Stomach (tissue), 4 donors: ENCODE measurements around the gene SIGLEC10.

Experiments
- EP300 ChIP-seq: sonication (generic); formaldehyde crosslinking; IDR thresholded peaks from one replicate; pipeline ENCODE4 v1.6.1; 2017; ENCODE audit warnings: antibody characterized with exemption
- POLR2A ChIP-seq, 4 donors: fragments of 450-650 bp; IDR thresholded peaks; one replicate each; pipeline ENCODE4 v1.6.1; 2016; ENCODE audit warnings: antibody characterized with exemption in 4 of 4, control low read depth in 2 of 4, mild to moderate bottlenecking in 1 of 4, moderate library complexity in 1 of 4
- POLR2AphosphoS5 ChIP-seq, 3 donors: sonication (generic); formaldehyde crosslinking; IDR thresholded peaks; one replicate each; pipeline ENCODE4 v1.6.1; 2016; ENCODE audit warnings: antibody characterized with exemption in 3 of 3
- TF ChIP-seq, protein P1 (sequence below), 7 experiments: fragments of 450-650 bp in 4 of 7; fragments of 200-600 bp in 3 of 7; sonication (generic) in 3 of 7; IDR thresholded peaks; one replicate each; pipeline ENCODE4 v1.5.1; 2016 to 2019; ENCODE audit warnings: antibody characterized with exemption in 7 of 7, control low read depth in 2 of 7, mild to moderate bottlenecking in 1 of 7

DNA sequence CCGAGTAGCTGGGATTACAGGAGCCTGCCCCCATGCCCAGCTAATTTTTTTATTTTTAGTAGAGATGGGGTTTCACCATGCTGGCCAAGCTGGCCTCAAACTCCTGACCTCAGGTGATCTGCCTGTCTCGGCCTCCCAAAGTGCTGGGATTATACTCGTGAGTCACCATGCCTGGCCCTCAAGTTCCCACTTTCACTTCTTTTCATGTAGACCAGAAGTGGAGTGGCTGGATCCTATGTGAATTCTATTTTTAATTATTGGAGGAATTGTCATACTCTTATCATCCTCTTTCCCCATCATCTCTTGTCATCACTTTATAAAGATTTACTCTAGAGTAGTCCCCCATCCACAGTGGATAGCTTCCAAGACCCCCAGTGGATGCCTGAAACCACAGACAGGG, 12.8 kb upstream of the SIGLEC10 start:
- TF ChIP-seq, protein P1, sequence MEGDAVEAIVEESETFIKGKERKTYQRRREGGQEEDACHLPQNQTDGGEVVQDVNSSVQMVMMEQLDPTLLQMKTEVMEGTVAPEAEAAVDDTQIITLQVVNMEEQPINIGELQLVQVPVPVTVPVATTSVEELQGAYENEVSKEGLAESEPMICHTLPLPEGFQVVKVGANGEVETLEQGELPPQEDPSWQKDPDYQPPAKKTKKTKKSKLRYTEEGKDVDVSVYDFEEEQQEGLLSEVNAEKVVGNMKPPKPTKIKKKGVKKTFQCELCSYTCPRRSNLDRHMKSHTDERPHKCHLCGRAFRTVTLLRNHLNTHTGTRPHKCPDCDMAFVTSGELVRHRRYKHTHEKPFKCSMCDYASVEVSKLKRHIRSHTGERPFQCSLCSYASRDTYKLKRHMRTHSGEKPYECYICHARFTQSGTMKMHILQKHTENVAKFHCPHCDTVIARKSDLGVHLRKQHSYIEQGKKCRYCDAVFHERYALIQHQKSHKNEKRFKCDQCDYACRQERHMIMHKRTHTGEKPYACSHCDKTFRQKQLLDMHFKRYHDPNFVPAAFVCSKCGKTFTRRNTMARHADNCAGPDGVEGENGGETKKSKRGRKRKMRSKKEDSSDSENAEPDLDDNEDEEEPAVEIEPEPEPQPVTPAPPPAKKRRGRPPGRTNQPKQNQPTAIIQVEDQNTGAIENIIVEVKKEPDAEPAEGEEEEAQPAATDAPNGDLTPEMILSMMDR (IDR thresholded peaks at IDR 0.05) = no peak
- TF ChIP-seq POLR2AphosphoS5 (IDR thresholded peaks at IDR 0.05) = no peak
- no peak for TF ChIP-seq POLR2A (IDR thresholded peaks at IDR 0.05)
- no peak for TF ChIP-seq EP300
